Fibroblast of lung (primary cell): ENCODE data around the gene HBE1. TPM values are rescaled to one million over a fixed set of nuclear protein-coding genes. Genes with fewer than 3 reads are reported as not detected.

ENCODE experiments used
- DNase-seq, 2 donors: peaks; one replicate each; pipeline versions ENCODE4 v3.0.0 to v3.0.0-alpha.2; 2010; ENCODE audit warnings: low read depth in 2 of 2
- H2AFZ ChIP-seq: 2 replicates; pipeline ENCODE4 v1.5.1; 2012; ENCODE audit warnings: low read length, control low read depth, inconsistent platforms
- H3K27ac ChIP-seq: 2 replicates; pipeline ENCODE4 v1.5.1; 2011; ENCODE audit warnings: low read length, control low read depth; ENCODE audit not compliant: insufficient read depth
- H3K27me3 ChIP-seq: 2 replicates; pipeline ENCODE4 v1.5.1; 2011; ENCODE audit warnings: mild to moderate bottlenecking, low read length; ENCODE audit not compliant: control insufficient read depth, insufficient read depth
- H3K36me3 ChIP-seq: 2 replicates; pipeline ENCODE4 v1.5.1; 2011; ENCODE audit warnings: low read length; ENCODE audit not compliant: control insufficient read depth, insufficient read depth
- H3K4me1 ChIP-seq: 2 replicates; pipeline ENCODE4 v1.5.1; 2011; ENCODE audit warnings: low read length; ENCODE audit not compliant: control insufficient read depth, insufficient read depth; ENCODE audit errors: extremely low read depth
- H3K4me2 ChIP-seq: 2 replicates; pipeline ENCODE4 v1.5.1; 2011; ENCODE audit warnings: low read length, control low read depth; ENCODE audit not compliant: insufficient read depth; ENCODE audit errors: extremely low read depth
- H3K4me3 ChIP-seq, 4 experiments: fragments of 200-600 bp in 1 of 4; sonication (generic) in 1 of 4; replicated peaks in 1 of 4; 2 replicates each; pipeline ENCODE4 v1.5.1; 2011 to 2016; ENCODE audit warnings: low read length in 4 of 4, low read depth in 3 of 4, mild to moderate bottlenecking in 3 of 4, control low read depth in 2 of 4, inconsistent platforms in 1 of 4, mixed read lengths in 1 of 4; ENCODE audit not compliant: insufficient read depth in 1 of 4; ENCODE audit errors: control extremely low read depth in 1 of 4
- H3K79me2 ChIP-seq: 2 replicates; pipeline ENCODE4 v1.5.1; 2012; ENCODE audit warnings: mild to moderate bottlenecking, low read length, inconsistent platforms; ENCODE audit not compliant: control insufficient read depth, insufficient read depth
- H3K9ac ChIP-seq: 2 replicates; pipeline ENCODE4 v1.5.1; 2011; ENCODE audit warnings: mild to moderate bottlenecking, low read length, control low read depth; ENCODE audit not compliant: insufficient read depth
- H3K9me3 ChIP-seq: 2 replicates; pipeline ENCODE4 v1.5.1; 2012; ENCODE audit warnings: low read depth, low read length; ENCODE audit not compliant: control insufficient read depth, insufficient read depth
- H4K20me1 ChIP-seq: 2 replicates; pipeline ENCODE4 v1.5.1; 2011; ENCODE audit warnings: low read length; ENCODE audit not compliant: control insufficient read depth, insufficient read depth; ENCODE audit errors: extremely low read depth
- CTCF ChIP-seq, 2 donors: IDR thresholded peaks in 1 of 2; conservative IDR thresholded peaks in 1 of 2; 1 replicate in 1 of 2; 2 replicates in 1 of 2; pipeline ENCODE4 v1.5.1; 2011 to 2012; ENCODE audit warnings: low read length in 2 of 2, control low read depth in 1 of 2, inconsistent platforms in 1 of 2, low read depth in 1 of 2, mild to moderate bottlenecking in 1 of 2
- EZH2 ChIP-seq: IDR thresholded peaks from 2 replicates; pipeline ENCODE4 v1.5.1; 2012; ENCODE audit warnings: low read length, control low read depth, mild to moderate bottlenecking; ENCODE audit errors: missing control alignments
- polyA plus RNA-seq, 2 donors: library from polyadenylated mRNA; depleted of rRNA in 1 of 2; stranded (reverse) in 1 of 2; unstranded in 1 of 2; fragments of >200 nt; gene quantifications; 2 replicates each; pipeline ENCODE4 v1.2.1, GENCODE V29; 2011 to 2012; ENCODE audit warnings: missing spikeins in 1 of 2
- total RNA-seq: library from RNA; depleted of rRNA; stranded (reverse); fragments of >200 nt; gene quantifications from 2 replicates; pipeline ENCODE4 v1.2.1, GENCODE V29; 2014

HBE1 gene
- total and polyA plus RNA-seq, 2 donors (not counting 1 experiment from before 2014, with no cell fraction given): 0.33 to 3.1 TPM

GRCh38 chr11:5286901-5287300, 17.2 kb upstream of the HBE1 start:
- Histone ChIP-seq H3K27me3 (no peaks in the 10 kb centered on the region), H3K4me1 (peaks cover 2% of the 10 kb centered on the region), H2AFZ (no peak overlapping the region), H3K4me2 (no peak overlapping the region), H3K79me2 (no peaks in the 10 kb centered on the region), H3K9ac (no peak overlapping the region), H3K9me3 (no peaks in the 10 kb centered on the region), H4K20me1 (no peaks in the 10 kb centered on the region), H3K27ac (no peak overlapping the region), H3K4me3 (no peak overlapping the region), H3K36me3 (no peaks in the 10 kb centered on the region)
- no peak for DNase-seq
- TF ChIP-seq CTCF (conservative IDR thresholded peaks at IDR 0.05 in 1 of 2, IDR thresholded peaks at IDR 0.05 in 1 of 2; ENCODE audit: low read depth in 1 of 2, low read length in 2 of 2) (no peak), EZH2 (no peak)

GRCh38 chr11:5286351-5286750, 16.6 kb upstream of the HBE1 start:
- no peaks in the 10 kb centered on the region for H3K9me3 ChIP-seq
- no peaks in the 10 kb centered on the region for H3K27me3 ChIP-seq
- H2AFZ ChIP-seq: no peak overlapping the region
- DNase-seq: no peak
- no peak overlapping the region for H3K4me3 ChIP-seq
- TF ChIP-seq CTCF (conservative IDR thresholded peaks at IDR 0.05 in 1 of 2, IDR thresholded peaks at IDR 0.05 in 1 of 2; ENCODE audit: low read depth in 1 of 2, low read length in 2 of 2) (no peak), EZH2 (no peak)
- no peaks in the 10 kb centered on the region for H3K79me2 ChIP-seq
- H3K9ac ChIP-seq: no peak overlapping the region
- no peaks in the 10 kb centered on the region for H4K20me1 ChIP-seq
- H3K4me2 ChIP-seq: no peak overlapping the region
- no peak overlapping the region for H3K27ac ChIP-seq
- H3K36me3 ChIP-seq: no peaks in the 10 kb centered on the region
- H3K4me1 ChIP-seq: peaks cover 5% of the 10 kb centered on the region

GRCh38 chr11:5285703-5286340, 16.1 kb upstream of the HBE1 start:
- H3K36me3 ChIP-seq: no peaks in the 10 kb centered on the region
- no peaks in the 10 kb centered on the region for H3K9me3 ChIP-seq
- DNase-seq: no peak
- H3K9ac ChIP-seq: no peak overlapping the region
- no peaks in the 10 kb centered on the region for H4K20me1 ChIP-seq
- H3K27me3 ChIP-seq: no peaks in the 10 kb centered on the region
- TF ChIP-seq CTCF (conservative IDR thresholded peaks at IDR 0.05 in 1 of 2, IDR thresholded peaks at IDR 0.05 in 1 of 2; ENCODE audit: low read depth in 1 of 2, low read length in 2 of 2): no peak
- TF ChIP-seq EZH2: no peak
- H3K4me3 ChIP-seq: no peak overlapping the region
- no peak overlapping the region for H2AFZ ChIP-seq
- no peaks in the 10 kb centered on the region for H3K79me2 ChIP-seq
- H3K4me1 ChIP-seq: peaks cover 9% of the 10 kb centered on the region
- no peak overlapping the region for H3K27ac ChIP-seq
- no peak overlapping the region for H3K4me2 ChIP-seq
